HG02763 (cell line): Measurements from ENCODE around the gene SORCS2.

Experiments
- ATAC-seq: cut with Tn5 transposase; IDR thresholded peaks from one replicate; pipeline ENCODE4 v1.9.1; 2021; ENCODE audit warnings: mild to moderate bottlenecking, moderate library complexity; ENCODE audit not compliant: unreplicated experiment

SORCS2 gene

DNA sequence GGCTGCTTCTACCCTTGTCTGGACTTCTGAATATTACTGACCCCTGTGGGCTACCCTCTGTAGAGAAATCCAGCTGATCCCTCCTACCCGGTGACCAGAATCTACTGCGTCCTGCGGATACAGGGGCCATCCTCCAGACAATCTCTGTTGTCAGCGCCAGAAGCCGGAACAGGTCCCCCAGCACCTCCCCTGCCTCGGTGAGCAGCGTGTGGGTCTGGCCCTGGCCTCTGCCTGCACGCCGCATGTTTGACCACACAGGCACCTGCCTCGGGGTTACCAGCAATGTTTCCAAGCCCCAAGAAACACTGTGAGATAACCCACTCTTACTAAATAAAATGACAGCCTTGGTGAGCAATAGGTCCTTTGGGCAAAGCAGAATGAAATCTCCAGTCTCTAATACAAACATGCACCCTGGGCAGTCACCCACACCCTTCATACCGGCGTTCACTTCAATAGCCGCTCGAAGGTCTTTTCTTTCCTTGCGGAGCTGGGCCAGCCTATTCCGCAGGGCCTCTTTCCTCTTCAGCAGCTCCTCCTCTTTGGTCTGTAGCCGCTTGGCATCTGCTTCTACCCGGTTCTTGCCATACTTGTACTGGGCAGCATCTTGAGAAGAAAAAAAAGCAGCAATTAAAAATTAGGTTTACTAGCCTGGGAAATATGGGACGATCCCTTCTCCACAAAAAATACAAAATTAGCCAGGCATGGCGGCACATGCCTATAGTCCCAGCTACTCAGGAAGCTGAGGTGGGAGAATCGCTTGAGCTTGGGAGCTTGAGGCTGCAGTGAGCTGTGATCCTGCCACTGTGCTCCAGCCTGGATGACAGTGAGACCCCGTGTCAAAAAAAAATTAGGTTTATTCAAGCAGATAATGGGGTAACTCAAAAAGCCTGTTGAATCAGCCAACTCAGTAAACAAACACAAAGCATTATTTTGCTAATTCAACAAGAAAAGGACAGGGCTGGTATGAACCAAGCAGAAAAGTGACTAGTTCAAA lies 582.3 kb downstream of the SORCS2 start:
- ATAC-seq: no peak

- ATAC-seq: no peak
These were observed 583.1 kb downstream of the SORCS2 start for GRCh38 chr4:7775396-7775795.

DNA sequence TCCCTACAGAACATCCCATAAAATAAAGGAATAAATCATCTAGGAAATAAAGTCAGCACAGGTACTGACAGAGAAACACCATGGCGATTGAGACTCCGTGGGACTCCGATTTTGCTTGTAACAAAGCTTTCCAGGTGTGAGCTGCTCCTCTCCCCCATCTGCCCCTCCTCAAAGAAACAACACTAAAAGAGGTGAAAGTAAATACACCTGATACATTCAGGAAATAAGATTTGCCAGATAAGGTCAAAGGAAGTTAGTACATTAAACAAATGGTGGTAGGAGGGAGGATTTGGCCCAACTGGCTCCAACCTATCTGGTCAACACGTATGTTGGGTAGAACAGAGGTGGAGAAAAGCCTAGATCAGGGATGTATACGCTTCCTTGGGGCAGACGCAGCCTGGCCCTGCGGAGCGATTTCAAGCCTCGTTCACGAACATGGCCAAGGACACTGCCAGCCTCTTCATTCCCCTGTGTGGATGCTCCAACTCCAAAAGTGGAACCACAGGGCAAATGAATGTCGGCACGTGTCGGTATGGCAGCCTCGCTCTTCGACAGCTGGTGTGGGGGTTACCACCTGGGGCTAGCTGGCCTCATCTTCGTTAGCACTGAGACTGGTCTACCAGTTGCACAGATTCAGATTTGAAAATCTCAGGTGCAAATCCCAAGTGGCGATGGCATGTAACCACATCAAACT lies 584.8 kb downstream of the SORCS2 start:
- ATAC-seq: no peak

DNA sequence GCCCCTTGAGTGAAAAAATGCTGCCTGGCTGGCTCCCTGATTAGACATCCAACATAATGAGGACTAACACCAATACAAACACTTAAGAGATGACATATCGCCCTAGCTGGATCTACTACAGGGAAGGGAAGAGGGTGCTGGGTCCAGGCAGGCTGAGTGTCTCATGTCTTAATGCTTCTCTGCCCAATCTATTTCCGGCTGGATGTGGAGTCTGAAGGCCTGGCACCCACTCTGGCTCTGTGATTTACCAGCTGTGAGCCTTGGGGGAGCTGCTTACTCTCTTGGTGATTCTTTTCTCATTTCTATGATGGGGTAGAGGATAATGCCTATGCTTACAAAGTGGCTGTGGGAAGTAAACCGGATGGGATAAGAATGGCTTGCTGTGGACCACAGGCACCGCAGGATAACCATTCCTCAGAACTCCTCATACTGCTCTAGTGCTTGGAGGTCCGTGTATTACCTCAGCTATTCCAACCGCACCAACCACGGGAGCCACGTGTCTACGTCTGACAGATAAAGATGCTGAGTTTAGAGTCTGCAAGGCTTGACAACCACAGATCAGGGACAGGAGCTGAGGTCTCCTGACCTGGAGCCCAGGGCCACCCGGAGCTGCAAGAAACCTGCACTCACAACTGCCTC lies 585.7 kb downstream of the SORCS2 start:
- ATAC-seq: no peak

DNA sequence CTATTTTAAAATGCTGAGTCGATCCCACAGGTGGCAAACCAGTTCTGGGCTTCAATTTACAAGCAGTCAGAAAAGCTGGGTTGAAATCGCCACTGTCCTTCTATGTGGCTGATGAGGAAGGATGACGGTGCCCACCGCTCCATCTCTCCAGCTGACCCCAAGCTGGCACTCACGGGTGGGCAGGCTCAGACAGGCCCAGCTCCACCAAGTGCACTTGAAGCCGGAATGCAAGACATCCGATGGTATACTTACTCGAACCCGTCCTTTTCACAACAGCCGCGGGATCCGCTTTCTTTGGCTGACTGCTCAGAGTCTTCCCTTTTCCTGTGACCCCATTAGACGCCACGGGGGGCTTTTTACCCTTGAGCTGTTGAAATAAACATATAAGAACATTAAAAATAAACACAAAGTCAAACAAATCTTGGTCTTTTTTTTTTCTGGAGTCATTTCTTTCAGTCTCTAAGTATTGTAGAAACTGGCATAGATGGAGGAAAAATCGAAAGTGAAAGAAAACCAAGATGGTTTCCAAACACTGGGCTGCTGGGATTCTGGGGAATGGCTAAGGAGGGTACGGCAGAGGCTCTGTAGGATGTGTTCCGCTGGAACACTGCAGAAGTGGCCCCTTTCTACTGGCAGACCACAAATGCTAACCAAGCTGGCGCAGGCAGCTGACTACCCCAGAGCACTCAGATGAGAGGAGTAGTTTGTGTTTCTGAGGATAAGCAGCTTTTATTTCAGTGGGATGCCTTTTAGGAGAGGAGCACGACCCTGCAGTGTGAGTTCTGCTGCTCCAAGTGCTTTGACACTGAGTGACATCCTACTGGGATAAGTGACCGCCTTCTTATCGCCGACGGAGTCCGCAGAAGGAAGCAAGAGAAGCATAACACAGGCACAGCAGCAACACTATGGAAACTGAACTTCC lies 586.4 kb downstream of the SORCS2 start:
- ATAC-seq: no peak

GRCh38 chr4:7779432-7779768 lies 587.1 kb downstream of the SORCS2 start:
- no peak for ATAC-seq

GRCh38 chr4:7780751-7781348 lies 588.5 kb downstream of the SORCS2 start:
- ATAC-seq: no peak

DNA sequence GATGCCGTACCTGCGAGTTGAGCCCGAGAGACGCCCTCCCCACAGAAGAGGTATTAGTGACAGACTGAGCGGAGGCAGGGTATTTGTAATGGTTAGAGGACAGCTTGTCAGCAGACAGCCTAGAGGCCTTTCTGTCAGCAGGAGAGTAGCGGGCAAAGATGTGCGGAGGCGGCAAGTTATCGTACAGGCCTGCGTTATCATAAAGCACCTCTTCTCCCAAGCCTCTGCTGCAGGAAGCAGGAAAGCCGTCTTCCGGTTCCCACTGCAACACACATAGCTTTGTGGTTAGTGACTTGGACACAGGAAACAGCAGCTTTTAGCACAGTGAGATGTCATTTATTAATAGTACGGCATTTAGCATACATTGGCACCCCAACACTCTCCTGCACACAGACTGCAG lies 589.0 kb downstream of the SORCS2 start:
- no peak for ATAC-seq

GRCh38 chr4:7781993-7782392 lies 589.7 kb downstream of the SORCS2 start:
- no peak for ATAC-seq

DNA sequence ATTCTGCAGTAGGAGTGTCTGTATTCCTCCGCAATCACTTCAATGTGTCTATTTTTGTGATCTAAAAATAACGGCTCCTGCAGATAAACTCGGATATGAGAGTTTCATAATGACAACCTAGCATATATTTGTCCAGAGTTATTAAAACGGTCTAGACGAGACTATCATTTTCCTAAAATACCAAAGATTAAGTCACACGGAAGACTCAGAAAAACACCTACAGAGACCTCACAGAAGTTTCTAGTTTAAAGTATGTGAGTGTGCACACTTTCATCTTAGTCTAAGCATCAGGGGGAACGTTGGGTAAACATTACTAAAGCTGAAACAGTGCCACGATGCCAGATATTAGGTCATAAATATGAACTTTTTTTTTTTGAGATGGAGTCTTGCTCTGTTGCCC lies 590.4 kb downstream of the SORCS2 start:
- ATAC-seq: no peak

GRCh38 chr4:7783541-7783940 lies 591.2 kb downstream of the SORCS2 start:
- ATAC-seq: no peak

DNA sequence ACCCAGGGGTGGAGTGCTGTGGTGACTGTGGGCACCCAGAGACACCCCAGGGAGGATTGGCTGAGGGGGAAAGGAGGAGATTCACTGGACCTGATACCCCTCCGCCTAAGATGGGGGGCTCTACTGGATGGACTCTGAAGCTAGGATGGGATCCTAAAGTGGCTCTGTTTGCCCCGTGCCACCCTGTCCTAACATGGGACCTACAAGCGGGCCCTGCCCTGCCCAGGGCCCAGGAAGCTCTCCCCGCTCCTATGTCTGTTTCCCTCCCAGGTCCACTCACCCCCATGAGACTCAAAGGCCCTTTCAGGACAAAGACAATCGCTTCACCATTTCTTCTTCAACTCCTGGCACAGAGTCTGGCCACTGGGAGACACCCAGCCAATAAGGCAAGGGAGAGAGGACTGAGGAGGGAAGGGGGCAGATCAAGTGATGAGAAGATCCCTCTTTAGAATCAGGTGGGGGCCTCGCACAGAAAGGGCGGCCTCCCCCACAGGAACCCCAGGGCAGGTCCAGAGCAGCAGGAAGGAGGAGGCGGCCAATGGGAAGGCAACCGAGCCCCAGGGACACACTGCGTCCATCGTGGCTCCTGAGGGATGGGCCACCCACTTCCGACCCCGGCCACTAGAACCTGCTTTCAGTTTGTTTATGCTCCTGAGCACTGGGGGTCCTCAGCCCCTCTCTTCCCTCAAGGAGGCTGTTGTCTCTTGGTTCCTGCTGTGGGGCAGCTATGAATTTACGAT lies 592.0 kb downstream of the SORCS2 start:
- ATAC-seq: no peak

- ATAC-seq: no peak
These were observed 592.7 kb downstream of the SORCS2 start for GRCh38 chr4:7785017-7785416.

DNA sequence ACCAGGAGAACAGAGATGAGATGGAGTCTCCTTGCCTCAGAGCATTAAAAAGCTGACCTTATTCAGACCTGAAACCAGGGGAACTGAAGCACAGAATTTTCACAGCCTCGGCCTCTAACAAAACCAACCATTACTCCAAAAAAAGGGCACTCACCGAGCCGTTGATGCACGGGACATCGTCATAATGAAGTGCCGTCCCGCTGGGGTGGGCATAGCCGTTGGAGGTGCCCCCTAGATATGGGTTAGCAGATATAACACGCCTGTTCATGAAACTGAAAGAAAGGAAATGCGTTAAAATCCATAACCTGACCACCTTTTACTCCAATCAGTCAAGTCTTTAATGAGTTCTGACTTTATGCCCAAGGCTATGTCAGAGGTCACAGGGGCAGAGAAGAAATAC lies 593.7 kb downstream of the SORCS2 start:
- ATAC-seq: no peak

- no peak for ATAC-seq
These were observed 594.2 kb downstream of the SORCS2 start for GRCh38 chr4:7786517-7786916.

GRCh38 chr4:7787067-7787466 lies 594.7 kb downstream of the SORCS2 start:
- no peak for ATAC-seq

DNA sequence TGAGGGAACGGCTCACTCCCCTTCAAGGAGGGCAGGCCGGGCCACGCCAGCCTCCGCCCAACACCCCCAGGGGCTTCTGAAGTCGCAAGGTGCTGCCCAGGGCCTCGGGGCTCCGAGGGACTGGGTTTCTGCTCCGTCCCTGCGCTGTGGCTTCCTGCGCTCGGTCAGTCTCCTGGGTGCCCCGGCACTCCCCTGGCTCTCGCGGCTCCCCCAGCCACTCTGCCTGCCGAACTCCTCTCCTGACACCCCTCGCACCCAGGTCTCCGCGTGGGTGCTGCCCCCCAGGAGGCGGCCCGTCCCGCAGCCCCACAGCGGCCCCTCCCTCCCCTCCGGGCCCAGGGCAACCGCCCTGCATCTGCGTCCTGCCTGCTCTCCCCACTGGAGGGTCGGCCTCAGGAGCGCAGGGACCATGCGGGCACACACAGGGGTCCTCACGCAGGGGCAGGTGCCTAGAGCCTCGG lies 595.4 kb downstream of the SORCS2 start:
- no peak for ATAC-seq

DNA sequence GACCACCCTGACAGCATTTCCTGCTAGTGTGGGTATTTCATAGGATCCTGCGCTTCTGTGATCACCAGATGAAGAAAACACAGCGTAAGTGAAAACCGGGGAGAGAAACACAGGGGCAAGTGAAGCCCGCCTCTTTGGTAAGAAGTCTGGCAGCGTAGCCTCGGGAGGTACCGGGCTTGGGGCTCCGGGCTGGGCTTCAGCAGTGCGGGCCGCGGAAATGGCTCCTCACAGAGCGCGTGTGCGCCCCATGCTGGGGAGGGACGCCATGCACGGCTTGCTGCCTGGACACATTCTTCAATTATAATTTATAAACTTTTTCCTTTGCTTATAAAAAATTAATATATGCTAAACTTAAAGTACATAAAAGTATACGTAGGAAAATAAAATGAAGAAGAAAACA lies 595.9 kb downstream of the SORCS2 start:
- no peak for ATAC-seq

DNA sequence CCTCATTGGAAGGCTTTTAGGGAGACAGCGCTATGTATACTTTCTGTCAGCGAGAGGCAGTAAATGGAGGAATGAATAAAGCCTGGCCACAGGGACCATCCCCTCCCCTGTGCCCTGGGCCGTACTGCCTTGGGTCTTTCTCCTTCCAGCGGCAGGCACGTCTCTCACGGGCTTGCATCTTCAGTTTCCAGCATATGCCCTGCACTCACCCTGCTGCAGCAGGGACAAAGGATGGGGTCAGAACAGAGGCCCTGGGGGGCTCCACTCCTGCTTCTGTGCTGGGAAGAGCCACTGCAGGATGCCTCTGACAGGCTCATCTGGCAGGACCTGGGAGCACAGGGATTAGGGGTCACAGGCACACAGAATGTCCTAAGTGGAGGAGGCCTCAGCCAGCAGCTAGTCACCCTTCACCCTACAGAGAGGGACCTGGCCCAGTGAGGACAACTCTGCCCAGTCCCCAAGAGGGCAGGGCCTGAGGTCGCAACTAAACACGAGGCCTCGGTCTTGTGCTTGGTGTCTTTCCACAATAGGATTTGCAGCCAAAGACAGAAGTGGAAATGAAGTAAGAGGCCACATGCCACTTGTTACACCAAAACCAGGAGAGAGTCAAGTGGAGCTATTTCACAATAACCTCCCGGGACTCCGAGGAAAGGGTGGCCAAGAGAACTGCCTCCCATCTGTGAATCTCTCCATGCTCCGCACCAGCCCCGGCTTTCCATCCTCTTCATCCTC lies 596.5 kb downstream of the SORCS2 start:
- ATAC-seq: no peak
